Gastrocnemius medialis (tissue), 4 donors: ENCODE results near the gene IGLL5. TPM values are rescaled to one million over a fixed set of nuclear protein-coding genes. Genes with fewer than 3 reads are reported as not detected.

Experiments used
- ATAC-seq, 2 donors: fragments of 150-250 bp; one replicate each; pipeline ENCODE4 v1.9.1; 2016
- DNase-seq, 2 donors: peaks; one replicate each; pipeline ENCODE4 v3.0.0-alpha.2; 2019
- H3K27ac ChIP-seq, 4 donors: fragments of 200-600 bp; sonication (generic); 1 replicate in 1 of 4; 2 replicates in 3 of 4; pipeline ENCODE4 v1.5.1; 2016 to 2018; ENCODE audit warnings: mild to moderate bottlenecking in 2 of 4, moderate library complexity in 1 of 4
- H3K27me3 ChIP-seq, 3 donors: fragments of 200-600 bp; sonication (generic) in 2 of 3; 1 replicate in 1 of 3; 2 replicates in 2 of 3; pipeline versions ENCODE4 v1.5.1 to v1.6.0; 2016 to 2019; ENCODE audit warnings: mild to moderate bottlenecking in 1 of 3, moderate library complexity in 1 of 3
- H3K36me3 ChIP-seq, 2 donors: fragments of 200-600 bp; sonication (generic) in 1 of 2; one replicate each; pipeline ENCODE4 v1.5.1; 2017 to 2018
- H3K4me1 ChIP-seq, 2 donors: fragments of 200-600 bp; sonication (generic) in 1 of 2; one replicate each; pipeline ENCODE4 v1.5.1; 2016 to 2017; ENCODE audit warnings: mild to moderate bottlenecking in 2 of 2
- H3K4me3 ChIP-seq, 4 donors: fragments of 200-600 bp; sonication (generic) in 3 of 4; 1 replicate in 1 of 4; 2 replicates in 3 of 4; pipeline ENCODE4 v1.5.1; 2016 to 2019; ENCODE audit warnings: mild to moderate bottlenecking in 2 of 4
- H3K9me3 ChIP-seq, 3 donors: fragments of 200-600 bp; sonication (generic) in 2 of 3; 1 replicate in 1 of 3; 2 replicates in 2 of 3; pipeline ENCODE4 v1.5.1; 2016 to 2019
- CTCF ChIP-seq, 5 experiments: fragments of 450-650 bp in 3 of 5; fragments of 200-600 bp in 2 of 5; sonication (generic) in 2 of 5; IDR thresholded peaks in 4 of 5; conservative IDR thresholded peaks in 1 of 5; 1 replicate in 4 of 5; 2 replicates in 1 of 5; pipeline ENCODE4 v1.5.1; 2016 to 2019; ENCODE audit warnings: antibody characterized with exemption in 5 of 5, mild to moderate bottlenecking in 3 of 5, moderate library complexity in 3 of 5
- POLR2A ChIP-seq, 2 donors: fragments of 450-650 bp; IDR thresholded peaks; one replicate each; pipeline ENCODE4 v1.6.1; 2017; ENCODE audit warnings: antibody characterized with exemption in 2 of 2, mild to moderate bottlenecking in 2 of 2, moderate library complexity in 2 of 2
- in situ Hi-C, 4 donors: fragments of 200-750 bp; cut with MboI; loops; one replicate each; pipeline versions ENCODE4 v1.15.0 to v1.8.0; 2017; ENCODE audit warnings: low sequenced_read_pairs in 4 of 4
- intact Hi-C: fragments of 100-400 bp; cut with DNase I; formaldehyde crosslinking; loops from one replicate; pipeline ENCODE4 v1.15.1; 2023; ENCODE audit warnings: low total_unique reads
- total RNA-seq, 4 donors: library from RNA; depleted of rRNA; stranded (reverse); fragments of >200 nt; gene quantifications; one replicate each; pipeline versions ENCODE4 v1.1.0 to v1.2.3, GENCODE V29; 2016

IGLL5 gene
- total RNA-seq, 4 donors from 2014 or later = 0.49 TPM; not detected in 3

- no peaks in the 10 kb centered on the region for H3K36me3 ChIP-seq
- intact Hi-C loops (no loop called here), in situ Hi-C loops (no loop called here)
- no peaks in the 10 kb centered on the region for H3K27me3 ChIP-seq
- no peaks in the 10 kb centered on the region for H3K4me1 ChIP-seq
- no peaks in the 10 kb centered on the region for H3K9me3 ChIP-seq
- no peak for DNase-seq
- no peak for ATAC-seq
- no peak for TF ChIP-seq CTCF (IDR thresholded peaks at IDR 0.05 in 4 of 5, conservative IDR thresholded peaks at IDR 0.05 in 1 of 5)
- TF ChIP-seq POLR2A (IDR thresholded peaks at IDR 0.05) = no peak
- no peak overlapping the region for H3K27ac ChIP-seq
- no peak overlapping the region for H3K4me3 ChIP-seq
These were observed 22.9 kb downstream of the IGLL5 start for GRCh38 chr22:22910272-22911240.

- intact Hi-C loops (no loop called here), in situ Hi-C loops (no loop called here)
- ATAC-seq (no peak), DNase-seq (no peak)
- Histone ChIP-seq H3K9me3 (no peaks in the 10 kb centered on the region), H3K36me3 (no peaks in the 10 kb centered on the region), H3K27me3 (no peaks in the 10 kb centered on the region), H3K4me1 (no peaks in the 10 kb centered on the region), H3K27ac (no peak overlapping the region), H3K4me3 (no peak overlapping the region)
- TF ChIP-seq CTCF (IDR thresholded peaks at IDR 0.05 in 4 of 5, conservative IDR thresholded peaks at IDR 0.05 in 1 of 5) = no peak
- TF ChIP-seq POLR2A (IDR thresholded peaks at IDR 0.05) = no peak
These were observed 23.9 kb downstream of the IGLL5 start for GRCh38 chr22:22911327-22912134.

- Histone ChIP-seq H3K36me3 (no peaks in the 10 kb centered on the region), H3K27ac (no peak overlapping the region), H3K9me3 (no peaks in the 10 kb centered on the region), H3K27me3 (no peaks in the 10 kb centered on the region), H3K4me3 (no peak overlapping the region), H3K4me1 (no peaks in the 10 kb centered on the region)
- intact Hi-C loops (no loop called here), in situ Hi-C loops (no loop called here)
- ATAC-seq = no peak
- TF ChIP-seq CTCF (IDR thresholded peaks at IDR 0.05 in 4 of 5, conservative IDR thresholded peaks at IDR 0.05 in 1 of 5) (no peak), POLR2A (IDR thresholded peaks at IDR 0.05) (no peak)
- no peak for DNase-seq
These were observed 24.7 kb downstream of the IGLL5 start for GRCh38 chr22:22912135-22912987.

GRCh38 chr22:22912988-22913253 is 25.3 kb downstream of the IGLL5 start:
- ATAC-seq (no peak), DNase-seq (no peak)
- intact Hi-C loops (no loop called here), in situ Hi-C loops (no loop called here)
- H3K36me3 ChIP-seq = no peaks in the 10 kb centered on the region
- H3K27me3 ChIP-seq = no peaks in the 10 kb centered on the region
- no peak overlapping the region for H3K27ac ChIP-seq
- H3K4me3 ChIP-seq = no peak overlapping the region
- no peaks in the 10 kb centered on the region for H3K9me3 ChIP-seq
- TF ChIP-seq CTCF (IDR thresholded peaks at IDR 0.05 in 4 of 5, conservative IDR thresholded peaks at IDR 0.05 in 1 of 5) = no peak
- no peak for TF ChIP-seq POLR2A (IDR thresholded peaks at IDR 0.05)
- no peaks in the 10 kb centered on the region for H3K4me1 ChIP-seq
